ENCODE results near the gene BCAS4. TPM values are rescaled to one million over a fixed set of nuclear protein-coding genes. Genes with fewer than 3 reads are reported as not detected.

Gene BCAS4
- total RNA-seq, 2 experiments from 2014 or later = 6.3 to 6.6 TPM

DNA sequence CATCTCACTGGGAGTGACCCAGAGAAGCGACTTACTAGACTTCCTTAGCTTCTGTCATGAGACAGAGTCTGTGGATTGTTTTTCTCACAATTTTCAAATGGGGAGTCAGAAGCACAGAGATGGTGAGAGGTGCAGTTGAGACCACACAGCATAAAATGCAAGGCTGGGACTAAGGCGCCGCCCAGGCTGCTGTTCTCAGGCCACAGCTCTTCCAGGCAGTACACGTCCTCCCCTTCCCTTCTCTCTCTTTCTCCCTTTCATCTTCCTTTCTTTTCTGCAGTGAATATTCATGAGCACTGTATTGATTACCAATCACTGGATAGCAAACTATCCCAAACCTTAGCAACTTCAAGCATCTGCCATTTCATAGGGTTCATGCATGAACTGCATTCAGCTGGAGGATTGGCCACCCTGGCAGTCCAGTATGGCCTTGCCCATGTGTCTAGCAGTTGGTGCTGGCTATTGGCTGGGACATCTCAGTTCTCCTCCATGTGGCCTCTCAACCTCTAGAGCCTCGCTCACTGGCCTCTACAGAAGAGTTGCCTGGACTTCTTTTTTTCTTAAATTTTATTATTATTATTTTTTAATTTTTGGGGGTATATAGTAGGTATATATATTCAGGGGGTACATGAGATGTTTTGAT lies 11.4 kb downstream of the BCAS4 start:
- POLR2A ChIA-PET = interaction anchor here (0.7 kb wide), 1 partner anchor 109 kb away, joined by 3 read pairs; no protein-coding TSS in a partner anchor
- no peak overlapping the region for H3K27ac Mint-ChIP-seq
- H3K4me1 Mint-ChIP-seq = peaks cover 16% of the 10 kb centered on the region
- no peak for DNase-seq
- CTCF ChIA-PET = interaction anchor here (0.7 to 1.2 kb wide), 4 partner anchors 10 to 960 kb away, joined by 3 to 5 read pairs (median 4); partner anchors contain the start of gene BCAS4
- no peaks in the 10 kb centered on the region for H3K9me3 Mint-ChIP-seq
- H3K4me3 Mint-ChIP-seq = no peak overlapping the region
- no peaks in the 10 kb centered on the region for H3K27me3 Mint-ChIP-seq
- no peaks in the 10 kb centered on the region for H3K36me3 Mint-ChIP-seq (ENCODE audit: low read depth)

DNA sequence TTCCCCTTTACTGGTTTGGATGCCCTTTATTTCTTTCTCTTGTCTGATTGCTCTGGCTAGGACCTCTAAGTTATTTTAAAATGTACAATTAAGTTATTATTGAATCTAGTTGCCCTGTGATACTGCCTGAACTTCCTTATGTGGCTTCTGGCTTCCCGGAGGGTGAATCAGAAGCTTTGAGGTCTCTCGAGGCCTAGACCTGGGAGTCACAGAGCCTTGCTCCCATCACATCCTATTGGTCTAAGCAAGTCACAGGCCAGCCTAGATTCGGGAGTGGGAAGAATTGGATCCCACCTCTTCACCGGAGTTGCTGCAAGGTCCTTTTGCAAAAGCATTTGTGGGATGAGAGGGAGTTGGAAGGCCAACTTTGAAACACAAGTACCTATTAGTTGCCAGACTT lies 15.2 kb downstream of the BCAS4 start:
- POLR2A ChIA-PET = interaction anchor here (1.0 kb wide), 1 partner anchor 16 kb away, joined by 3 read pairs; the partner anchor contains the start of gene BCAS4
- Mint-ChIP-seq H3K27ac (no peak overlapping the region), H3K4me1 (peaks cover 9% of the 10 kb centered on the region), H3K9me3 (no peaks in the 10 kb centered on the region), H3K4me3 (no peak overlapping the region), H3K36me3 (ENCODE audit: low read depth) (no peaks in the 10 kb centered on the region), H3K27me3 (no peaks in the 10 kb centered on the region)
- DNase-seq = no peak
- CTCF ChIA-PET = interaction anchor here (1.6 kb wide), 1 partner anchor 15 kb away, joined by 5 read pairs; the partner anchor contains the start of gene BCAS4

DNA sequence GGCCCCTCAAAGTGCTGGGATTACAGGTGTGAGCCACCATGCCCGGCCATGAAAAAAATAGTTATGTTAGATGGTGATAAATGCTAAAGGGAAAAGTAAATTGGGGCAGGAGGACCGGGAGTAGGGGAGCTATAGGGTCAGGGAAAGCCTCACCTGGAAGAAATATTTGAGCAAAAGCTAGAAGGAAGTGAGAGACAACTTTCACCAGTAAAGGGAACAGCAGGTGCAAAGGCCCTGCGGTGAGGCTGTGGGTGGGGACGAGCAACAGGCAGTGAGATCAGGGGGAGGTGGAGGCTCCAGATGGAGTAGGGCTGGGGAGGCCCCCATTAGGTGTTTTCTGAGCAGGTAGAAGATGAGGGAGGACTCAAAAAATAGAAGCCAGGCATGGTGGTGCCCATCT lies 16.0 kb downstream of the BCAS4 start:
- no peak for DNase-seq
- no peaks in the 10 kb centered on the region for H3K9me3 Mint-ChIP-seq
- peaks cover 11% of the 10 kb centered on the region for H3K4me1 Mint-ChIP-seq
- H3K4me3 Mint-ChIP-seq = no peak overlapping the region
- H3K27me3 Mint-ChIP-seq = no peaks in the 10 kb centered on the region
- CTCF ChIA-PET = interaction anchor here (1.6 kb wide), 1 partner anchor 16 kb away, joined by 5 read pairs; the partner anchor contains the start of gene BCAS4
- POLR2A ChIA-PET = no interaction called here
- no peak overlapping the region for H3K27ac Mint-ChIP-seq
- H3K36me3 Mint-ChIP-seq (ENCODE audit: low read depth) = no peaks in the 10 kb centered on the region

DNA sequence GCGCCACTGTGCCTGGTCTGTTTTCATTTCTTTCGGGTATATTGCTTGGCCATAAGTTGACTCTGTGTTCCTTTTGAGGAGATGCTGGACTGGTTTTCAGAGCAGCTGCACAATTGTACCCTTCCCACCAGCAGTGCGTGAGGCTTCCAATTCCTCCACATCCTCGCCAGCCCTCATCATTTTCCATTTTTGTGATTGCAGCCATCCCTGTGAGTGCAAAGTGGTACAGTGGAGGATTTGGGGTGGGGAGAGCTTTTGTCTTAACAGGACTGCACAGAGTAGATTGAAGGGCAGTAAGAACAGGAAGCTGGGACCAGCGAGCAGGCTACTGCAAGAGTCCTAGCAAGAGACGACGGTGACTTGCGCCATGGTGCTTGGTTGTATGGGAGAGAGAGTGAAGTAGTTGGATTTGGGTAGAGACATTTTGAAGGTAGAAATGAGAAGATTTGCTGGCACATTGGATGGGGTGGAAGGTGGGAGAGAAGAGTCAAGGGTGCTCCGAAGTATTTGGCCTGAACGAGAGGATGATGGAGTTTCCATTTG lies 18.3 kb downstream of the BCAS4 start:
- POLR2A ChIA-PET = no interaction called here
- Mint-ChIP-seq H3K36me3 (ENCODE audit: low read depth) (no peaks in the 10 kb centered on the region), H3K9me3 (no peaks in the 10 kb centered on the region), H3K27ac (no peak overlapping the region), H3K27me3 (no peaks in the 10 kb centered on the region), H3K4me1 (peaks cover 15% of the 10 kb centered on the region), H3K4me3 (no peak overlapping the region)
- CTCF ChIA-PET = no interaction called here
- DNase-seq = no peak

DNA sequence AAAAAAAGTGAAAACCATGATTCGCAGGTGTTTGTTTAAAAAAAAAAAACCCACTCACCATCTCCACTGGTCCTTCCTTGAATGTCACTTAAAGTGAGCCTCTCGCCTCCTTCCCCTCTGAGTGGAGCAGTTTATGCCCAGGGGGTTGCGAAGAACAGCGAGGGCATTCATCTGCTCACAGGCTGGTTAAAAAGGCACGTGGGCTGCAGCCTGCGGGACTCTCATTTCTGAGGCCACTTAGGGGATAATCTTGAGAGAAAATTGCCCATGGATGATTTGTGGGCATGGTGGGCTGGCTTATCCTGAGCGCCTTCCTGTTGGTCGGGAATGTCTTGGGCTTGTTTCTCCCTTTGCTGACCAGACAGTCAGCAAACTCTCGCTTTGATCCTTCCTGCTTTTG lies 18.9 kb downstream of the BCAS4 start:
- ChIA-PET POLR2A (no interaction called here), CTCF (interaction anchor here (3.0 kb wide), 1 partner anchor 20 kb away, joined by 14 read pairs; the partner anchor contains the start of gene BCAS4)
- H3K36me3 Mint-ChIP-seq (ENCODE audit: low read depth) = peaks cover 5% of the 10 kb centered on the region
- no peak overlapping the region for H3K4me3 Mint-ChIP-seq
- DNase-seq = no peak
- H3K27me3 Mint-ChIP-seq = no peaks in the 10 kb centered on the region
- H3K4me1 Mint-ChIP-seq = peaks cover 21% of the 10 kb centered on the region
- no peaks in the 10 kb centered on the region for H3K9me3 Mint-ChIP-seq
- no peak overlapping the region for H3K27ac Mint-ChIP-seq

DNA sequence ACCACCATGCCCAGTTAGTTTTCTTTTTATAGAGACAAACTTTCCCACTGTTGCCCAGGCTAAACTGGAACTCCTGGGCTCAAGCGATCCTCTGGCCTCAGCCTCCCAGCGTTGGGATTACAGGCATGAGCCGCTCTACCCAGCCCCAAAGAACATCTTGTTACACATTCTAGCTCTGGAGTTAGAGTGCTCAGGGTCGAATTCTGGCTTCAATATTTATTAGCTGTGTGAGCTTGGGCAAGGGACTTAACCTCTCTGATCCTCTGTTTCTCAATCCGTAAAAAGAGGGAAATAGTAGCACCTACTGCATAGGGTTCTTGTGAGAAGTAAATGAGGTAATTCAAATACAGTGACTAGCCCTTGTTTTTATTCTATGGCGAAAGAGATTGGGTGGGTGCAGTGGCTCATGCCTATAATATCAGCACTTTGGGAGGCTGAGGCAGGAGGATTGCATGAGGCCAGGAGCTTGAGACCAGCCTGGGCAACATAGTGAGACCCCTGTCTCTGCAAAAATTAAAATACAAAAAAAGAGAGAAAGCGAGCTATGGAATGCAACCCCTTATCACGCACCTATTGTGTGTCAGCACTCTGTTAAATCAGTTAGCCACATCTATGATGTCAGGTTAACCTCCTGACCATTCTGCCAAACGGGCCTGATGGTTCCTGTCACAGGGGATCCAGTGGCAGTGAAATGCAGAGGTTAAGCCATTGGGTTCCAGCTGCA lies 19.7 kb downstream of the BCAS4 start:
- Mint-ChIP-seq H3K4me3 (no peak overlapping the region), H3K27me3 (no peaks in the 10 kb centered on the region), H3K4me1 (peaks cover 23% of the 10 kb centered on the region), H3K36me3 (ENCODE audit: low read depth) (peaks cover 5% of the 10 kb centered on the region), H3K9me3 (no peaks in the 10 kb centered on the region), H3K27ac (no peak overlapping the region)
- POLR2A ChIA-PET = interaction anchor here (1.1 kb wide), 1 partner anchor 20 kb away, joined by 3 read pairs; the partner anchor contains the start of gene BCAS4
- CTCF ChIA-PET = interaction anchor here (1.0 to 3.0 kb wide), 2 partner anchors 20 to 167 kb away, joined by 3 to 14 read pairs; partner anchors contain the start of gene BCAS4
- no peak for DNase-seq

DNA sequence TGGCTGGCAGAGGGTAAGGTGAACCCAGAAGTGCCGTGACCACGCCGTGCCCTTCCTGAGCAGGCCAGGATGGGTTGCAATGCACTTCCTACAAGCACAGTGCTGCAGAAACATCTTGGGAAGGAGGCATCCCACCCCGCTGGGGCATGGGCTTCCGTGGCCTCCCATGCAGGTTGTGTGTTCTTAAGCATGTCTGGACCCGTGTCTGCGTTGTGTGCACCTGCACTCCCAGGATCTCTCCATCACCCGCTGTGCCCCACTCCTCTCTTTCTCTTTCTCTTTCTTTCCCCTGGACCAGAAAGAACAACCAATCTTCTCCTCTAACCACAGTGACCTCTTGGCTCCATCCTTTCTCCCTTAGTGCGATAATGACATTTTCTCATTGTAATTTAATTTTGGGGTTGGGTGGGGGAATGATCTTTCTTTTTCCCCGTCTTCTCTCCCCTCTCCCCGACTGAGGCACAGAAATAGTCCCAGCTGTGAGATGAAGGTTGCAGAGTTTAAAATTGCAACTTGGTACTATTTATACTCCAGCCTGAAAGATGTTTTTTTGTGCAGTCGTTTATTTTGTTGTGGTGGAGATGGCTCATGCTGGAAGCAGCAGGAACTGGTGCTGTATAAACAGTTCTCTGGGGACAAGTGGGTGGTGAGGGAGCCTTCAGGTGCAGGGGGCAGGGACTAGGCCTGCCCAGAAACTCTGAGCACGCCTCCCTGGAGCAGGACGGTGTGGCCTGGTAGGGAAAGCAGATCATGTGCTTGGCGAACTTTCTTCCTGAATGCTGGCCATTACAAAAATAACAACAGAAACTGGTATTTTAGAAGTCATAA lies 20.5 kb downstream of the BCAS4 start:
- H3K4me3 Mint-ChIP-seq = no peak overlapping the region
- H3K27me3 Mint-ChIP-seq = no peaks in the 10 kb centered on the region
- H3K4me1 Mint-ChIP-seq = peaks cover 30% of the 10 kb centered on the region
- no peaks in the 10 kb centered on the region for H3K9me3 Mint-ChIP-seq
- H3K27ac Mint-ChIP-seq = no peak overlapping the region
- ChIA-PET CTCF (interaction anchor here (1.0 to 3.0 kb wide), 2 partner anchors 21 to 167 kb away, joined by 3 to 14 read pairs; partner anchors contain the start of gene BCAS4), POLR2A (interaction anchor here (0.9 to 1.1 kb wide), 2 partner anchors 21 to 116 kb away, joined by 3 to 4 read pairs; partner anchors contain the start of genes ADNP and BCAS4)
- no peak for DNase-seq
- peaks cover 5% of the 10 kb centered on the region for H3K36me3 Mint-ChIP-seq (ENCODE audit: low read depth)

DNA sequence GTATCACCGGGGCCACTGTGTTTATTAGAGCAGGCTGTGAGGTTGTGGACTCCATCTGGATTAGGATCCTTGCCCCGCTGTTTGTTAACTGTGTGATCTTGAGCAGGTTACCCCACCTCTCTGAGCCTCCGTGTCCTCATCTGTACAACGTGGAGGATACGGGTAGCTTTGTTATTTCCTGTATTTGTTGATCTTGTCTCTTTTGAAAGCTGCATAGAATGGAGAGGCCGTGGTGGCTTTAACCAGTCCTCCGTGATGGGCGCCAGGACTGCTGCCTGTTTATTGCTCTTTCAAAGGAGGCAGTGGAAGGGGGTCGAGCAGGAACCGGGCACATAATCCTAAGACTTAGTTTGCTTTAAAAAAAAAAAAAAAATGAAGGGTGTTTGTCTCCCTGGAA lies 22.9 kb downstream of the BCAS4 start:
- Mint-ChIP-seq H3K4me3 (no peak overlapping the region), H3K27me3 (no peaks in the 10 kb centered on the region), H3K9me3 (no peaks in the 10 kb centered on the region), H3K27ac (peak overlapping the region; percentile 87), H3K36me3 (ENCODE audit: low read depth) (peaks cover 5% of the 10 kb centered on the region), H3K4me1 (peaks cover 38% of the 10 kb centered on the region)
- ChIA-PET POLR2A (interaction anchor here (1.1 to 2.5 kb wide), 4 partner anchors 23 to 140 kb away, joined by 6 to 9 read pairs (median 8); partner anchors contain the start of genes ADNP, BCAS4, DPM1 and MOCS3), CTCF (interaction anchor here (0.8 to 2.5 kb wide), 5 partner anchors 23 to 141 kb away, joined by 3 to 23 read pairs (median 5); partner anchors contain the start of genes ADNP, BCAS4, DPM1 and MOCS3)
- no peak for DNase-seq

DNA sequence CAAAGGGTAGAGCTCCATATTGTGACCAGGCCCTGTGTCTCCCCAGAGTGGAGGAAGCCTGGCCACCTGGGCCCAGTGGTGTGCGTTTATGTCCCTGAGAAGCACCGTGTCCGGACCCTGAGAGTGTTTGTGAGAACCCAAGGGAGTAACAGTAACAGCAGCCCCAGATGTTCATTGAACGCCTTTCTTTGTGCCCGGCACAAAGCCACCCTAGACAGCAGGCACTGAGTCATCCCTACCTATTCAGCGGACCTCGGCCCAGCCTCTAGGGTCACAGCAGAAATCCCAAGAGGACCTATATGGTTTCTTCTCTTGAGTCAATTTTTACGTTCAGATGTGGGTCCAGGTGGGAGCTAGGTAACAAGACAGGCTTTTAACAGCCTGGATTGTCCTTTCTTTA lies 24.5 kb downstream of the BCAS4 start:
- Mint-ChIP-seq H3K4me1 (peaks cover 38% of the 10 kb centered on the region), H3K4me3 (no peak overlapping the region), H3K27ac (no peak overlapping the region)

DNA sequence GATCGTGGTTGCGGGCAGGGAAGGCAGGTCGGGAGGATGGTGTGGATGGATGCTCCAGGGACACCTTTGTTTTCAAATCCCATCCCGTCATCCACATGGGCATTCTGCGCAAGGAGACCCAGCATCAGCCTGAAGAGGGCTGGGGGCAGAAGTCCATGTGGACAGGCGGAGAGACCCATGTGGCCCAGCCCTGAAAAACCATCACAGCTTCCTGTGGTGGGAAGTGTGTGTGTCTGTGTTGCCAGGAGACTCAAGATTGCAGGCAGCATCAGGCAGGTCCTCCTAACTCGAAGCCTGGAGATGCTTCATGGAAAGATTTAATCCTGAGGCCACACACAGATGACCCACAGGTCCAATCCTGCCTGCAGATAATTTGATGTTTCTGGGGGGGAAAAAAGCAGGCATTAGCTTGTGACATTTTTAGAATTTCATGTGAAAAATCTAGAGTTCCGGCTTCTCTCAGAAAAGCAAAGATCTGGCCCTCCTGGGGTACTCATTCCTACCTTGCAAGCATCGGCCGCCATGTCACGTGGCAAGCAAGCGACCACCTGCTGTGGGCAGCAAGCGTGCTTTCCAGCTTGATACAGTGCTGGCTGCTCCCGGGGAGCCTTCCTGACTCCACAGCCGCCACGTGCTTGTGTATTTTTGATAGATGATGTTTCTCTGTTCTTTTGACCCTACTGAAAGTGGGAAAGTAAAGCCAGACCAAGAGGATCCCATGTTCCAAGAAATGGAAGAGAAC lies 25.8 kb downstream of the BCAS4 start:
- POLR2A ChIA-PET = interaction anchor here (1.0 kb wide), 1 partner anchor 109 kb away, joined by 3 read pairs; no protein-coding TSS in a partner anchor
- no peaks in the 10 kb centered on the region for H3K9me3 Mint-ChIP-seq

More for the DNA sequence above, 24.5 kb downstream of the BCAS4 start:
- POLR2A ChIA-PET = interaction anchor here (1.7 to 2.5 kb wide), 2 partner anchors 110 to 139 kb away, joined by 8 to 9 read pairs; partner anchors contain the start of genes DPM1 and MOCS3
- Mint-ChIP-seq H3K36me3 (ENCODE audit: low read depth) (peaks cover 5% of the 10 kb centered on the region), H3K27me3 (no peaks in the 10 kb centered on the region), H3K9me3 (no peaks in the 10 kb centered on the region)
- DNase-seq = no peak
- CTCF ChIA-PET = interaction anchor here (1.0 to 2.5 kb wide), 6 partner anchors 25 to 139 kb away, joined by 3 to 23 read pairs (median 6); partner anchors contain the start of genes ADNP, BCAS4, DPM1 and MOCS3

DNA sequence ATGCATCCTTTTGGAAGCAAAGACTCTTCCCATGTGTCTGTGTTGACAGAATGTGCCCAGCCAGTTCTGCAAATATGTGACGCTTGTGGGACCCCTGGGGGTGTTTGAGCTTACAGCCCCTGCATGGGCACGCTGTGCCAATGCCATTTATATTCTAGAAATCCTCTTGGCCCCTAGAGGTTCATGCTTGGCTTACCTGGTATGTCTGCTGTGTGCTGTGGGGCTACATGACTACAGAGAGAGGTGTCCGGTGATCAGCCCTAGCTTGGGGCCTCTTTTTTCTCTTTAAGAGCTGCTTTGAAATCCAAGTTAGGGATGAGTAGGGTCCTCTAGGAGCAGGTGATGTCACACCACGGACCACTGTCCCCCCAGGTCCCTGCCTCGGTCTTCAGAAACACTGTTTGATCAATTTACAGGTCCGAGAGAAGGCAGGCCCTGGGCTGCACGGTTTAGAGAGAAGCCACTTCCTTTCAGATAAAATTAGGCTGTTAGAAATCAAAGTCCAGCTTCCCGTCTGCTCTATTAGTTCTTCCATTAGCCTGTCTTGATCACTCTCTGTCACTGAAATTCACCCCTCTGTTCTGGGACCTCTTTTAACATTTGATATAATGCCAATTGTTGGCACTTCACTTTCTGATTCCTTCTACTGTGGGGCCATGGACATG lies 26.5 kb downstream of the BCAS4 start:
- ChIA-PET POLR2A (no interaction called here), CTCF (interaction anchor here (0.6 to 4.5 kb wide), 5 partner anchors 27 to 108 kb away, joined by 3 to 22 read pairs (median 4); partner anchors contain the start of gene BCAS4)
- peaks cover 5% of the 10 kb centered on the region for H3K36me3 Mint-ChIP-seq (ENCODE audit: low read depth)
- H3K9me3 Mint-ChIP-seq = no peaks in the 10 kb centered on the region
- no peak overlapping the region for H3K27ac Mint-ChIP-seq
- peaks cover 29% of the 10 kb centered on the region for H3K4me1 Mint-ChIP-seq
- no peaks in the 10 kb centered on the region for H3K27me3 Mint-ChIP-seq
- no peak overlapping the region for H3K4me3 Mint-ChIP-seq
- no peak for DNase-seq

More for the DNA sequence above, 25.8 kb downstream of the BCAS4 start:
- H3K36me3 Mint-ChIP-seq (ENCODE audit: low read depth) = peaks cover 5% of the 10 kb centered on the region
- H3K27me3 Mint-ChIP-seq = no peaks in the 10 kb centered on the region
- CTCF ChIA-PET = interaction anchor here (0.6 to 4.5 kb wide), 2 partner anchors 26 to 79 kb away, joined by 3 to 22 read pairs; partner anchors contain the start of gene BCAS4
- DNase-seq = no peak
- H3K4me1 Mint-ChIP-seq = peaks cover 30% of the 10 kb centered on the region
- no peak overlapping the region for H3K4me3 Mint-ChIP-seq
- no peak overlapping the region for H3K27ac Mint-ChIP-seq

Measured in activated CD4-positive, alpha-beta memory T cell treated with anti-CD3 and anti-CD28 coated beads, Interleukin-2, amount 10 ng/mL, durations not matched to agents 7 days and 5 days (primary cell).